Naive thymus-derived CD4-positive, alpha-beta T cell (primary cell): ENCODE data around the gene PLK5. TPM values are rescaled to one million over a fixed set of nuclear protein-coding genes. Genes with fewer than 3 reads are reported as not detected.
"Not testable (repeated sequence)": the region's sequence is repeated elsewhere in the genome, so short reads cannot be mapped to it uniquely, and the experiment has no call there.

Experiments used
- ATAC-seq: fragments of 150-1000 bp; cut with Tn5 transposase; 2 replicates; pipeline ENCODE4 v1.10.0; 2021; ENCODE audit warnings: mild to moderate bottlenecking, moderate library complexity
- CTCF ChIA-PET: fragments of 350-600 bp; sonication (Branson Sonifier 250); formaldehyde crosslinking; loops from one replicate; lab custom pipeline; 2021; ENCODE audit warnings: antibody characterized with exemption; lab: Charles Lee
- POLR2A ChIA-PET: fragments of 350-600 bp; sonication (Branson Sonifier 250); formaldehyde crosslinking; loops from one replicate; lab custom pipeline; 2021; ENCODE audit warnings: antibody characterized with exemption, inconsistent platforms; lab: Charles Lee
- DNase-seq, 9 donors: peaks; one replicate each; pipeline versions ENCODE4 v3.0.0 to v3.0.0-alpha.2; 2020 to 2022; ENCODE audit warnings: mixed read lengths in 1 of 9
- H3K27ac ChIP-seq: one replicate; pipeline ENCODE4 v1.7.0; 2013; ENCODE audit warnings: mild to moderate bottlenecking, low read depth, low read length, moderate library complexity
- H3K27me3 ChIP-seq, 2 donors: one replicate each; pipeline ENCODE4 v1.7.0; 2013; ENCODE audit warnings: low read length in 2 of 2, mild to moderate bottlenecking in 2 of 2, moderate library complexity in 2 of 2; ENCODE audit not compliant: control insufficient read depth in 2 of 2, insufficient read depth in 2 of 2
- H3K36me3 ChIP-seq, 3 experiments: 1 replicate in 2 of 3; 2 replicates in 1 of 3; pipeline ENCODE4 v1.7.0; 2013; ENCODE audit warnings: low read length in 3 of 3, mild to moderate bottlenecking in 3 of 3, moderate library complexity in 1 of 3; ENCODE audit not compliant: insufficient read depth in 3 of 3, control insufficient read depth in 2 of 3
- H3K4me1 ChIP-seq, 2 donors: one replicate each; pipeline ENCODE4 v1.7.0; 2013; ENCODE audit warnings: low read length in 2 of 2, mild to moderate bottlenecking in 2 of 2, moderate library complexity in 1 of 2; ENCODE audit not compliant: control insufficient read depth in 2 of 2, insufficient read depth in 2 of 2
- H3K4me3 ChIP-seq: 2 replicates; pipeline ENCODE4 v1.7.0; 2013; ENCODE audit warnings: mild to moderate bottlenecking, low read length
- H3K9me3 ChIP-seq, 3 experiments: 1 replicate in 2 of 3; 2 replicates in 1 of 3; pipeline ENCODE4 v1.7.0; 2013; ENCODE audit warnings: low read length in 3 of 3; ENCODE audit not compliant: control insufficient read depth in 2 of 3
- H3K27ac Mint-ChIP-seq, 9 donors: one replicate each; pipeline ENCODE4 v1.8.0; 2020 to 2022; ENCODE audit warnings: mixed read lengths in 9 of 9, mild to moderate bottlenecking in 8 of 9, moderate library complexity in 5 of 9, inconsistent platforms in 2 of 9
- H3K27me3 Mint-ChIP-seq, 5 donors: one replicate each; pipeline ENCODE4 v1.8.0; 2021 to 2022; ENCODE audit warnings: mixed read lengths in 5 of 5, mild to moderate bottlenecking in 1 of 5
- H3K36me3 Mint-ChIP-seq, 5 donors: one replicate each; pipeline ENCODE4 v1.8.0; 2020 to 2022; ENCODE audit warnings: mixed read lengths in 5 of 5, mild to moderate bottlenecking in 3 of 5, inconsistent platforms in 1 of 5
- H3K4me1 Mint-ChIP-seq, 7 donors: one replicate each; pipeline ENCODE4 v1.8.0; 2020 to 2022; ENCODE audit warnings: mixed read lengths in 7 of 7, mild to moderate bottlenecking in 3 of 7, inconsistent platforms in 1 of 7
- H3K4me3 Mint-ChIP-seq, 10 donors: one replicate each; pipeline ENCODE4 v1.8.0; 2020 to 2022; ENCODE audit warnings: mild to moderate bottlenecking in 10 of 10, mixed read lengths in 10 of 10, moderate library complexity in 6 of 10, inconsistent platforms in 2 of 10
- H3K9me3 Mint-ChIP-seq, 11 donors: one replicate each; pipeline ENCODE4 v1.8.0; 2020 to 2022; ENCODE audit warnings: mixed read lengths in 11 of 11, mild to moderate bottlenecking in 4 of 11, inconsistent platforms in 1 of 11, moderate library complexity in 1 of 11
- intact Hi-C, 2 donors: fragments of 100-400 bp; cut with micrococcal nuclease; formaldehyde crosslinking; loops; one replicate each; pipeline ENCODE4 v1.15.1; 2023
- polyA plus RNA-seq, 2 donors: library from polyadenylated mRNA; unstranded; fragments of 300-500 nt; fragmentation: Illumina TruSeq; gene quantifications; one replicate each; pipeline ENCODE4 v1.2.3, GENCODE V29; 2021
- total RNA-seq, 6 experiments: library from RNA in 5 of 6; stranded (reverse) in 5 of 6; gene quantifications; 1 replicate in 5 of 6; 2 replicates in 1 of 6; pipeline ENCODE4 v1.2.3 and lab custom pipeline; 2021 to 2026

Gene PLK5
- total and polyA plus RNA-seq, 7 experiments from 2014 or later: not detected

GRCh38 chr19:1533510-1534150 is 9.8 kb downstream of the PLK5 start:
- H3K27me3 ChIP-seq: no peaks in the 10 kb centered on the region
- POLR2A ChIA-PET: no interaction called here
- H3K4me3 ChIP-seq: no peak overlapping the region
- H3K27ac ChIP-seq: no peak overlapping the region
- Mint-ChIP-seq H3K9me3 (peaks cover 0 to 2% (median 0%) of the 10 kb centered on the region in 11 donors), H3K27ac (no peak overlapping the region), H3K36me3 (no peaks in the 10 kb centered on the region), H3K4me3 (no peak overlapping the region), H3K4me1 (no peaks in the 10 kb centered on the region), H3K27me3 (peaks cover 0 to 30% (median 11%) of the 10 kb centered on the region in 5 donors)
- H3K4me1 ChIP-seq: no peaks in the 10 kb centered on the region
- H3K36me3 ChIP-seq: no peaks in the 10 kb centered on the region
- CTCF ChIA-PET: no interaction called here
- intact Hi-C loops: no loop called here
- DNase-seq: no peak
- ATAC-seq: no peak
- H3K9me3 ChIP-seq: no peaks in the 10 kb centered on the region

GRCh38 chr19:1534972-1535371 is 11.1 kb downstream of the PLK5 start:
- H3K4me3 ChIP-seq: no peak overlapping the region
- no peaks in the 10 kb centered on the region for H3K9me3 ChIP-seq
- ATAC-seq (no peak), DNase-seq (no peak)
- Mint-ChIP-seq H3K27me3 (peaks cover 0 to 27% (median 9%) of the 10 kb centered on the region in 5 donors), H3K4me3 (no peak overlapping the region), H3K9me3 (peaks cover 0 to 2% (median 0%) of the 10 kb centered on the region in 11 donors), H3K27ac (no peak overlapping the region), H3K4me1 (no peaks in the 10 kb centered on the region), H3K36me3 (no peaks in the 10 kb centered on the region)
- no peaks in the 10 kb centered on the region for H3K4me1 ChIP-seq
- CTCF ChIA-PET: interaction anchor here (0.5 kb wide), 1 partner anchor 159 kb away, joined by 3 read pairs; no protein-coding TSS in a partner anchor
- intact Hi-C loops: no loop called here
- no peak overlapping the region for H3K27ac ChIP-seq
- no peaks in the 10 kb centered on the region for H3K36me3 ChIP-seq
- no peaks in the 10 kb centered on the region for H3K27me3 ChIP-seq
- POLR2A ChIA-PET: no interaction called here

GRCh38 chr19:1535699-1536098 is 11.8 kb downstream of the PLK5 start:
- H3K4me1 Mint-ChIP-seq, ATAC-seq, POLR2A ChIA-PET, H3K4me3 ChIP-seq, intact Hi-C loops, H3K9me3 Mint-ChIP-seq, H3K27ac ChIP-seq, H3K36me3 ChIP-seq, DNase-seq, H3K27me3 ChIP-seq, H3K27ac Mint-ChIP-seq, H3K4me1 ChIP-seq, H3K9me3 ChIP-seq, CTCF ChIA-PET, H3K36me3 Mint-ChIP-seq, H3K4me3 Mint-ChIP-seq: not testable (repeated sequence)
- H3K27me3 Mint-ChIP-seq: peaks cover 5 to 29% (median 12%) of the 10 kb centered on the region in 5 donors

GRCh38 chr19:1538978-1539377 is 15.1 kb downstream of the PLK5 start:
- Mint-ChIP-seq H3K36me3 (no peaks in the 10 kb centered on the region), H3K9me3 (peaks cover 0 to 2% (median 0%) of the 10 kb centered on the region in 11 donors), H3K4me1 (no peaks in the 10 kb centered on the region), H3K27me3 (peaks cover 15 to 30% (median 23%) of the 10 kb centered on the region in 5 donors), H3K27ac (no peak overlapping the region), H3K4me3 (no peak overlapping the region)
- H3K36me3 ChIP-seq: no peaks in the 10 kb centered on the region
- H3K4me1 ChIP-seq: no peaks in the 10 kb centered on the region
- H3K4me3 ChIP-seq: no peak overlapping the region
- H3K27me3 ChIP-seq: no peaks in the 10 kb centered on the region
- DNase-seq: no peak
- no peak overlapping the region for H3K27ac ChIP-seq
- ChIA-PET POLR2A (no interaction called here), CTCF (no interaction called here)
- no peaks in the 10 kb centered on the region for H3K9me3 ChIP-seq
- no peak for ATAC-seq
- intact Hi-C loops: no loop called here

- H3K4me3 Mint-ChIP-seq: not testable (repeated sequence)
- H3K27me3 Mint-ChIP-seq: peaks cover 15 to 35% (median 24%) of the 10 kb centered on the region in 5 donors
Measured at GRCh38 chr19:1539749-1540148, 15.9 kb downstream of the PLK5 start.

GRCh38 chr19:1540365-1540925 is 16.6 kb downstream of the PLK5 start:
- no peaks in the 10 kb centered on the region for H3K36me3 Mint-ChIP-seq
- no peak overlapping the region for H3K4me3 ChIP-seq
- no peaks in the 10 kb centered on the region for H3K36me3 ChIP-seq
- no peak for ATAC-seq
- no peak overlapping the region for H3K27ac Mint-ChIP-seq
- ChIA-PET POLR2A (no interaction called here), CTCF (no interaction called here)
- H3K9me3 ChIP-seq: no peaks in the 10 kb centered on the region
- no peak overlapping the region for H3K27ac ChIP-seq
- no peaks in the 10 kb centered on the region for H3K27me3 ChIP-seq
- no peak for DNase-seq
- H3K4me3 Mint-ChIP-seq: no peak overlapping the region
- intact Hi-C loops: no loop called here
- peaks cover 17 to 39% (median 22%) of the 10 kb centered on the region in 5 donors for H3K27me3 Mint-ChIP-seq
- H3K4me1 ChIP-seq: no peaks in the 10 kb centered on the region
- peaks cover 0 to 1% (median 0%) of the 10 kb centered on the region in 11 donors for H3K9me3 Mint-ChIP-seq
- no peaks in the 10 kb centered on the region for H3K4me1 Mint-ChIP-seq

More at GRCh38 chr19:1539749-1540148, 15.9 kb downstream of the PLK5 start:
- H3K27ac ChIP-seq, ATAC-seq, POLR2A ChIA-PET, CTCF ChIA-PET, H3K27ac Mint-ChIP-seq, H3K9me3 ChIP-seq, H3K36me3 ChIP-seq, H3K9me3 Mint-ChIP-seq, H3K36me3 Mint-ChIP-seq, DNase-seq, H3K4me3 ChIP-seq, H3K4me1 ChIP-seq, intact Hi-C loops, H3K27me3 ChIP-seq, H3K4me1 Mint-ChIP-seq: not testable (repeated sequence)
